Stimulated activated CD8-positive, alpha-beta memory T cell treated with anti-CD3 and anti-CD28 coated beads, Interleukin-2, amount 100 ng/mL, for 1 hour (primary cell): ENCODE results near the gene IGF1R.

ENCODE experiments used
- DNase-seq, 2 donors: peaks; one replicate each; pipeline ENCODE4 v3.0.0-alpha.2; 2020; ENCODE audit warnings: low read depth in 2 of 2

IGF1R gene

GRCh38 chr15:98775498-98776230, 127.3 kb downstream of the IGF1R start:
- no peak for DNase-seq

- no peak for DNase-seq
Observed at GRCh38 chr15:98776607-98777281, 128.4 kb downstream of the IGF1R start.

GRCh38 chr15:98777426-98777825, 129.1 kb downstream of the IGF1R start:
- DNase-seq: no peak

- no peak for DNase-seq
Observed at GRCh38 chr15:98778263-98778959, 130.1 kb downstream of the IGF1R start.

GRCh38 chr15:98778960-98779359, 130.6 kb downstream of the IGF1R start:
- no peak for DNase-seq

- peak; percentile 48 to 51 for DNase-seq
Observed at GRCh38 chr15:98779463-98780071, 131.2 kb downstream of the IGF1R start.

GRCh38 chr15:98781838-98782237, 133.5 kb downstream of the IGF1R start:
- DNase-seq: no peak

- no peak for DNase-seq
Observed at GRCh38 chr15:98782801-98783200, 134.5 kb downstream of the IGF1R start.

GRCh38 chr15:98785431-98785806, 137.1 kb downstream of the IGF1R start:
- no peak for DNase-seq

- DNase-seq: no peak
Observed at GRCh38 chr15:98785807-98786621, 137.7 kb downstream of the IGF1R start.

- no peak for DNase-seq
Observed at GRCh38 chr15:98786717-98787116, 138.4 kb downstream of the IGF1R start.

- no peak for DNase-seq
Observed at GRCh38 chr15:98787194-98787593, 138.9 kb downstream of the IGF1R start.

- no peak for DNase-seq
Observed at GRCh38 chr15:98787936-98788757, 139.8 kb downstream of the IGF1R start.

GRCh38 chr15:98789020-98789419, 140.7 kb downstream of the IGF1R start:
- no peak for DNase-seq

- no peak for DNase-seq
Observed at GRCh38 chr15:98790270-98790669, 141.9 kb downstream of the IGF1R start.

- DNase-seq: no peak
Observed at GRCh38 chr15:98791046-98791701, 142.8 kb downstream of the IGF1R start.

- DNase-seq: no peak
Observed at GRCh38 chr15:98792117-98792516, 143.8 kb downstream of the IGF1R start.

GRCh38 chr15:98794211-98794610, 145.9 kb downstream of the IGF1R start:
- DNase-seq: no peak

GRCh38 chr15:98794748-98795147, 146.4 kb downstream of the IGF1R start:
- DNase-seq: no peak

- no peak for DNase-seq
Observed at GRCh38 chr15:98795980-98796379, 147.6 kb downstream of the IGF1R start.
